ENCODE results near the gene CD300LF.

The CD300LF gene

DNA sequence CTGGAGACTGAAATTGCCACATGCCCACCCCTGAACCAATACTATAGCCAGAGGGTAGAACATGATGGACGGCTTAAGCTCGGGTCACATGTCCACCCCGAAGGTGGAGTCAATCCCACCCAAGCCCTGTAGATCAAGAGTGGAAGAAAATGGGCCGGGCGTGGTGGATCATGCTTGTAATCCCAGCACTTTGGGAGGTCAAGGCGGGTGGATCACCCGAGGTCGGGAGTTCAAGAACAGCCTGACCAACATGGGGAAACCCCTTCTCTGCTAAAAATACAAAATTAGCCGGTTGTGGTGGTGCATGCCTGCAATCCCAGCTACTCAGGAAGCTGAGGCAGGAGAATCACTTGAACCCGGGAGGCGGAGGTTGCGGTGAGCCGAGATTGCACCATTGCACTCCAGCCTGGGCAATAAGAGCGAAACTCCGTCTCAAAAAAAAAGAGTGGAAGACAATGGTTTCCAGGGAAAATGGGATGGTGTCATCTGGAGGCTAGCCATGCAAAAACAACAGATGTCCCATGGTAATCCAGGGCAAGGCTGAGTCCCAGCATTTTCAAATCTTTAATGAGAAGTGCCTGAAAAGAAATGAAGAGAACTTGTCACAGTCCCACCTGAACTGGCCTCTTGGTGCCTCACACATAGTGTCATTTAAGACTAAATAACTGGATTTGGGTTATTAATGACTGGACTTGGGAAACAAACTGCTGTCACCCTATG is 30.1 kb downstream of the CD300LF start:
- peak; percentile 66 for DNase-seq

DNA sequence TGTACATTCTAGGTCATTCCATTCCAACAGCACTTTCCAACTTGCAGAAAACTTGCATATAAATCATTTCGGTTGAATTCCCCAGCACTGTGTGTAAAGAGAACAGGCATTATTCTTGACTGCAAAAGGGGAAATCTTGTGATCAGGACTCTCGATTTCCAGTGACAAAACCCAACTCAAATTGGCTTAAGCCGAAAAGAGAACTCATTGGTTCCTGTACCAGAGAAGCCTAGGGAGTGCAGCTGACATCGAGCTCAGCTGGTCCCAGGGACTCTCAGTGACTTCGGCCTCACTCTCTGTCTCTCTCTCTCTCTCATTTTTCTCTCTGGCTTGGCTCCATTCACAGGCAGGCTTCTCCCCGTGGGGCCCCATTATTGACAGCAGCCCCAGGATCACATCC is 30.7 kb downstream of the CD300LF start:
- DNase-seq, result no peak

DNA sequence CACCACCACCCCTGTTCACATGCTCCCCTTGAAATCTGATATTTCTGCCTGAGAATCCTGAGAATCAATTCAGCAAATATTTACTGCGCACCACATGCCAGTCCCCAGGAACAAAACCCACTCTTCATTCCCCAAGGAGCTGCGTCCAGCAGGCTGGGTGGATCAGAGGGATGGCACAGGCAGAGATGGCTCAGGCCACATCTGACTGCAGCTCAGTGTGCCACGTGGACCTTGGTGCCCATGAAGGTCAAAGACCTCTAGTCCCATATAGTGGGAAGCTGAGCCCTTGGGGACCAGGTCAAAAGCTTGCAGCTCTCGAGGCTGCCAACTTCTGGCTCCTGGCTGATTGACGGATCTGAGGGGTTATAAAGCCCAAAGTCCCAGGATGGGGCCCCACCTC is 31.8 kb downstream of the CD300LF start:
- DNase-seq, result no peak

DNA sequence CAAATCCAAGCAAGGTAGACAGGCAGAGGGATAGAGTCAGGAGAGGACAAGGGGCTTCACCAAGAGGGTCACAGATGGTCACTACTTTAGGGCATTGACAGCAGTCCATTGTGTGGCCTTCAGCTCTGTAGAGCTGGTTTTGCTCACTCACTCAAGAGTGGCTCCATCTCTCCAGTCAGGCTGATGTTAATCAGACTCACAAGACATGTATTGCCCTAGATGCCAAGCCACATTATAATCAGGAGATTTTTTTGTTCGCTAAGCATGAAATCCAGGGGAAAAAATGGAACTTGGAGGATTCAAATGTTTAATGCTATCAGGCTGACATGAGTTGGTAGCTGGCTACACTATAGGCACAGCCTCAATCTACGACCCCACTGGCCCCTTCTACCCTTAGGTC is 32.5 kb downstream of the CD300LF start:
- no peak for DNase-seq

DNA sequence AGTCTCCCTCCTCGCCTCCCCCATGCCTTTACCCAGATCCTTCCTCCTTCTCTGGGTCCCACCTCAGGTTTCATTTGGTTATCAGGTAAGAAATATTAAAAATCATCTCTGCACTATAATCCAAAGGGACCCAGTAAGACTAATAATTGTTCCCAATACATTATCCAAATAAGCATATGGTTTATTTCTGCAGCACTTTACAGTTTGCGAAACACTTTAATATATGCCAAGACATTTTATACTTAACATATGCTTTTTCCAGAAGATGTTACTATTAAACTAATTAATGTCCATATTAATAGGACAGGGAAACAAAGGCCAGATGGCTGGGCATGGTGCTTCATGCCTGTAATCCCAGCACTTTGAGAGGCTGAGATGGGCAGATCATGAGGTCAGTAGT is 33.3 kb downstream of the CD300LF start:
- peak; percentile 16 for DNase-seq

DNA sequence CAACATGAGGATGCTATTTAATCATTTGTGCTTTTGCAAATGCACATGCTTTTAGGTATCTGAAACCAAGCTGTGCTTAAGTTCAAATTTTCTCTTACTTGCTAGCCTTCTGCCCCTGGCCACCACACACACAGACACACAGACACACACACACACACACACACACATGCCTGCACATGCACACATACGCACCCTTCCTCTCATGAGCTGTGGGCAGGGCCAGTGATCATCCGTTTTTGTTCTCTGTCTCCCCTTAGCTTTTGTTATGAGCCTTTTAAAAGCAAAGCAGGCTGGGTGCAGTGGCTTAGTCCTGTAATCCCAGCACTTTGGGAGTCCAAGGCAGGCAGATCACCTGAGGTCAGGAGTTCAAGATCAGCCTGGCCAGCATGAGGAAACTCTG is 34.2 kb downstream of the CD300LF start:
- peak; percentile 61 for DNase-seq

- DNase-seq, result peak; percentile 98
These were observed 34.9 kb downstream of the CD300LF start for GRCh38 chr17:74677558-74678466.

- DNase-seq, result no peak
These were observed 41.5 kb downstream of the CD300LF start for GRCh38 chr17:74671031-74671771.

DNA sequence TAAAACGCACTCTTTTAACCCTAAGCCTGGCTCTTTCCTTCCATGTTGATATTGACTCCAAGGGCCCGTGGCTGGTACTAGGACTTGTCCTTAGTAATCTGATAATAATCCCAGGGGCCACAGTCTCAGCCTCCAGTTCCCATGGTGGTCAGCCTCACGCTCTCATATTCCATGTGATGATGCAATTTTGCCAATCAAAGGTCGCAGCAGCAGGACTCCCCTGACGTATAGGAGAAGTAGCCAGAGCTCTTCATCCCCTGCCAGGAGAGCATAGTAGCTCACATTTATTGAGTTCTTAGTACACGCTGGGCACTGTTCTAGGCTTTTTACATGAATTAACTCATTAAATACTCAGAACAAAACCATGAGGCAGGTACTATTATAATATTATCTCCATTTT is 42.4 kb downstream of the CD300LF start:
- DNase-seq, result no peak

DNA sequence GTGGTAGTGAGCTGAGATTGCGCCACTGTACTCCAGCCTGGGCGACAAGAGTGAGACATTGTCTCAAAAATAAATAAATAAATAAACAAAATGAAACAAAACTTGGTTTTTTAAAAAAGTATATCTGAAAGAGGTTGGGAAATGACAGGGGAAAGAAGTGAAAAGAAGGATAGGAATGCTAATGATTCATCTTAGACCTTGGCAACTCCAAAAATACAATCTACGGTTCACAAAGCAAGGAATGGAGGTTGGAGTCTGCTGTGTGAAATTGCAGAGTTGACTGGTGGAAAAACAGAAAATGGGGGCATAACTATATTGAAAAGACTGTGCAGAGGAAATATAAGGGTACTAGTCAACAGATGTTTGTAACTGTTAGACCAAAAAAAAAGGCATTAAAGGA is 49.2 kb downstream of the CD300LF start:
- no peak for DNase-seq

- DNase-seq, result no peak
These were observed 52.8 kb downstream of the CD300LF start for GRCh38 chr17:74659889-74660288.

DNA sequence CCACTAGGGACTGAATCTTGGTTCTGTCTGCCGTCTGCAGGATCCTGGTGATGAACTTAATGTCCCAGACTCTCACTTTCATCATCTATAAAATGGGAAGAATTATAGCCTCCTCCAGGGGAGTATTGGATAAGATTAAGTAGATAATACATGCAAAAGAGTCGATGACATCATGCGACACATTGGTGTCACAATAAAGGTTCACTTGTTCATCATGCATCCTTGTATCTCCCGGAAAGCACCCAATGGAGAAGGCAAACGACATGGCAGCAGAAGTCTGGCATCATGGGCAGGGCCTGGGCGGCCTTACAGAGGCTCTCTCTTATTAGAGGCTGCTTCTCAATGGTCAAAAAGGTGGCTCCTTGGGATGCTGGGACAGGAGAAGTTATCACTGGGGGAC is 54.1 kb downstream of the CD300LF start:
- no peak for DNase-seq

- no peak for DNase-seq
These were observed 58.0 kb downstream of the CD300LF start for GRCh38 chr17:74654742-74655141.

DNA sequence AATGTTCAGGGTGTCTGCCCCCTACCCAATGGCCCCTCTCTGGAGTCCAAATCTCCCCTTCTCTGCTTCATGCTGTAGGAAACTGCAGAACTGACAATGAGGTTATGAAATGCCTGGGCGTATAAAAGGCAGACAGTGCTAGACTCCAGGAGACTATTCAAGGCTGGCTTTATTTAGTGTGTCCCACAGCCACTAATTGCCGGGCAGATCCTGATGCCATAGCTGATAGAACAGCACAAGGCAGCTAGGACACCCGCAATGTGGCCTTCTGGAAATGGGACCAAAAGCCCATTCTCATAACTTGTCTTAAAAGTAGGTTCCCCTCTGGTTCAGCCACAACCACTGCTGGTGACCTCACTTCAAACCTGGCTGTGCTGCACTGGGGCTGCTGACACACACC is 60.7 kb downstream of the CD300LF start:
- no peak for DNase-seq

DNA sequence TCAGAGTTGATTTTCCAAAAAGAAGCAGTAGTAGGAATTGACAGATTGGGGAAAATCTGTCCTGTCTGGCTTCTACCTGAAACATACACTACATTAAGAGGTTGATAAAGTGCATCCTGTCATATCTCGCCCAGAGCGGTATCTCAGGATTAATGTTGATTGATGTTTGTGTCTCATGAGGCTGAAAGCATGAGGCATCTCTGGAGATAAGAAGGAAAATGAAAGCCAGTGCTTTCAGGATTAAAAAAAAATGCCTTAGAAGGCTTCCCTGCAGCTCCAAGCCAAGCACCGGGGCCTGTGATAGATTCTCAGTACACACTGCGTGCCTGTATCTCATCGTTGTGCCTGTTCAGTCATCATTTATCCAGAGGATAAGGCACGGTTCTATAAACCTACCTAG is 62.8 kb downstream of the CD300LF start:
- DNase-seq, result no peak

DNA sequence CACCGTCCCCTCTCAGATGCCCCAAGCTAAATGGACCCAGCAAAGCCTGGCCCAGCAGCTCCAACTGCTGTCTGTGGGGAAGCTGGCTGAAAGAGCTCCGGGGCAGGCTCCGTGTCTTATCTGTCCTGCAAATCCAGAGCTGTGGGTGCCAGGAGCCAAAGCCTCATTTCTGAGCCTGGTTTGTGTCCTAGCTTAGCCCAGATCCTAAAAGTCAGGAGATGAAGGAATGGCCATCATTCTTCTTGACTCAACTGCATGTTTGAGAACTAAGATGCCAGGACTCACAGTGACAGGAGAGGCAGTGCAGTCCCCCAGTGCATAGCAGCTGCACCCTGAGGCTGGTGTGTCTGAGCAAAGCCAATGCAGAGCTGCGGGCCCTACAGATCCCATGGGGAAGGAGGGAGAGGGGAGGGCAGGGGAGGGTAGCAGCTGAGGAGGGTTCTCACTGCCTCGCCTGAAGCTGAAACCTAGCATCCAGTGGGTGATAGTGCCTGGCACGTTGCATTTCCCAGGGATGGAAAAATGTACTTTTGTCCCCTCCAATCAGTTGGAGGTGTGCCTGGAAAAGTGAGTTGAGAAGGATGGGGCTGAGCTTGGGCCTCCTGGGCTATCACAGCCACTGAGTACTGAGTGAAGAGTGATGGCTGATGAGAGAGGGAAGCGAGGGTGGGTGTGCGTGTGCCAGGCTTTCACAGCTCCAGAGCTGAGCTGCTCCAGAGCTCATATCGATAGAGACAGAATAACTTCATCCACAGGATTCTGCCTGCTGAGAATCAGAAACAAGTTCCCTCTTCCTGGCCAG is 64.7 kb downstream of the CD300LF start:
- no peak for DNase-seq

GRCh38 chr17:74646231-74646630 is 66.5 kb downstream of the CD300LF start:
- peak; percentile 72 for DNase-seq

DNA sequence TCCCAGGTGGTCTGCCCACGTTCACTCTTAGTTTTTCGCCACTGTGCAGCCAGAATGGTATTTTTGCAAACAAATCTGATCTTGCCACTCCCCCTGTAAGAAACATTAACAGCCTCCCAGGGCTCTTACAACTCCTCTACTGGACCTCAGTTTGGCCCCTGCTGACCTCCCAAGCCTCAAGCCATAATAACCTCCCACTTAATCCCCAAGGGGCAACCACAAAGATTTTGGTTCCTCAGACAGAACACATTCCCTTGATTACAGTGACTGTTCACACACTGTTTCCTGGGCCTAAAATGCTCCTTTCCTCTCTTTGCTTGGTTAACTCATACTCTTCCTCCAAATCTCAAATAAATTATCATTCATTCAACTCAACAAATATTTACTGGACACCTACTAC is 67.7 kb downstream of the CD300LF start:
- DNase-seq, result no peak

DNA sequence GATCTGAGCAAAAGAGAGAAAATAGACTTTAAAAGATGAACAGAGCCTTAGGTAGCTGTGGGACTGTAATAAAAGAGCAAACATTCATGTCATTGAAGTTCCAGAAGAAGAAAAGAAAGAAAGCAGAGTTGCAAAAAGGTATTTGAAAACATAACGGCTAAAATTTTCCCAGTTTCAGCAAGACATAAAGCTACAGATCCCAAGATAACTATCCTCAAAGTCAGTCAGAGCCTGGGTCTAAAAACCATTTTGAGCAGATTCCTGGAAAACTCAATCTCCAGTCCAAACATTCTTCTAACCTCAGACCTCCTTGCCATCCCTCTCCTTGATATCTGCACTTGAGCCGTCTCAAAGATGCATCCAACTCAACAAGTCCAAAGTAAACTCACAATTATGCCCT is 68.3 kb downstream of the CD300LF start:
- DNase-seq, result no peak

Measured in NCI-H1694 treated with DMSO at 0.1 percent for 48 hours (cell line).